Keratinocyte (primary cell): ENCODE measurements around the gene CENPO.

Source experiments
- CTCF ChIP-seq, 3 experiments: IDR thresholded peaks in 1 of 3; conservative IDR thresholded peaks in 1 of 3; optimal IDR thresholded peaks in 1 of 3; 2 replicates in 2 of 3; 3 replicates in 1 of 3; pipeline versions ENCODE3 to v1.5.1; 2011; ENCODE audit warnings: low read length in 3 of 3, mild to moderate bottlenecking in 3 of 3, moderate library complexity in 2 of 3, control low read depth in 1 of 3, inconsistent platforms in 1 of 3; ENCODE audit not compliant: insufficient read depth in 2 of 3; ENCODE audit errors: extremely low read depth in 1 of 3
- EZH2 ChIP-seq: IDR thresholded peaks from one replicate; pipeline ENCODE4 v1.6.1; 2012; ENCODE audit warnings: inconsistent platforms, mild to moderate bottlenecking, low read length, moderate library complexity

- TF ChIP-seq CTCF (optimal IDR thresholded peaks at IDR 0.05 in 1 of 3, IDR thresholded peaks at IDR 0.05 in 1 of 3, conservative IDR thresholded peaks at IDR 0.05 in 1 of 3; ENCODE audit: extremely low read depth in 1 of 3, insufficient read depth in 2 of 3, low read length in 3 of 3) (no peak), EZH2 (no peak)
Measured at GRCh38 chr2:24836206-24836605, 43.0 kb downstream of the CENPO start.
